Thoracic aorta (tissue), 2 donors: ENCODE data around the gene PTGR3. TPM values are rescaled to one million over a fixed set of nuclear protein-coding genes. Genes with fewer than 3 reads are reported as not detected.

Source experiments
- ATAC-seq: fragments of 150-250 bp; one replicate; pipeline ENCODE4 v1.8.0; 2017; ENCODE audit warnings: low read depth; ENCODE audit not compliant: insufficient number of reproducible peaks, low FRiP score
- DNase-seq: peaks from one replicate; pipeline ENCODE4 v3.0.0-alpha.2; 2020; ENCODE audit warnings: low spot score
- H3K27ac ChIP-seq, 2 donors: fragments of 200-600 bp; sonication (generic); 1 replicate in 1 of 2; 2 replicates in 1 of 2; pipeline ENCODE4 v1.5.1; 2016; ENCODE audit warnings: mild to moderate bottlenecking in 2 of 2, moderate library complexity in 2 of 2
- H3K27me3 ChIP-seq: fragments of 200-600 bp; sonication (generic); replicated peaks from 2 replicates; pipeline ENCODE4 v1.6.0; 2016; ENCODE audit warnings: mild to moderate bottlenecking; ENCODE audit not compliant: insufficient read depth
- H3K36me3 ChIP-seq: fragments of 200-600 bp; sonication (generic); one replicate; pipeline ENCODE4 v1.5.1; 2016
- H3K4me1 ChIP-seq, 2 donors: fragments of 200-600 bp; sonication (generic); 1 replicate in 1 of 2; 2 replicates in 1 of 2; pipeline versions ENCODE4 v1.5.1 to v1.6.0; 2016; ENCODE audit warnings: low read depth in 2 of 2, mild to moderate bottlenecking in 1 of 2; ENCODE audit not compliant: control insufficient read depth in 1 of 2
- H3K4me3 ChIP-seq: fragments of 200-600 bp; sonication (generic); 2 replicates; pipeline ENCODE4 v1.5.1; 2016; ENCODE audit warnings: mild to moderate bottlenecking
- H3K9me3 ChIP-seq: fragments of 200-600 bp; sonication (generic); 2 replicates; pipeline ENCODE4 v1.5.1; 2016
- total RNA-seq, 2 donors: library from RNA; depleted of rRNA; stranded (reverse); fragments of >200 nt; gene quantifications; one replicate each; pipeline versions ENCODE4 v1.1.0 to v1.2.3, GENCODE V29; 2016
- TF ChIP-seq, protein P1 (sequence below): fragments of 200-600 bp; sonication (generic); IDR thresholded peaks from one replicate; pipeline ENCODE4 v1.5.1; 2019; ENCODE audit warnings: antibody characterized with exemption

Gene PTGR3
- total RNA-seq, 2 donors from 2014 or later = 11.2 to 21.7 TPM

DNA sequence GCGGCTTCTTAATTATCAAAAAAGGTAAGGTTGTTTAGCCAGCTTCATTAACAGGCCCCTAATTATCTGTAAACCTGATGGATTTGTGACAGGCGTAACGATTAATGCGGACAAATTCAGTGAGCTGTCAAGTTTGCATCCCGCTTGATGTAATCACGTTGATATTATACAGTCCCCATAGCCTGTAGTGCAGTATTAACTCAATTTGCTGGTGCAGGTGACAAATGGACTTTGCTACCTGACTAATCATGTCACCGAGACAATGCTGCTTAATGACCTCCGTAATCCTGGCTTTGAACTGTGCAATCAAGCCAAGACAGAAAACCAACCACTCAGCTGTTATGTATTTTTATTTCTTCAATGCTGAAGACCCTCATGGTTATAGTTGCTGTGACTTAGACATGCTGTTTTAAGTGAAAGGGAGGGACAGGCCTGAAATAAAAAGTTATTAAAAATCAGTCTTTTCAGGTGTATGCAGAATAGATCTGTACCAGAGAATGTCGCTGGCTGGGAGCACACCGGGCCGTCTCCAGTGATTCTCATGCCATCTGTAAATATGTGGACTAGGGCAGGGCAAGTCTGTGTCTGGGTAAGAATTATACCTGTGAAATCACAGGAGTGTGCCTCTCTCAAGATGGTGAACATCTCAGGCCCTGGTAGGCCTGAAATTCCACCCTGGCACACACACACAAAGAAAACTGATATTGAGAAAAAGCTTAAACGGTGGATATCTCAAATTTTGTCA, 6.0 kb upstream of the PTGR3 start:
- Histone ChIP-seq H3K27ac (no peak overlapping the region), H3K9me3 (no peaks in the 10 kb centered on the region), H3K27me3 (no peaks in the 10 kb centered on the region), H3K4me1 (peaks cover 23 to 39% of the 10 kb centered on the region in 2 donors), H3K36me3 (no peaks in the 10 kb centered on the region), H3K4me3 (no peak overlapping the region)
- ATAC-seq (no peak), DNase-seq (no peak)
- TF ChIP-seq, protein P1, sequence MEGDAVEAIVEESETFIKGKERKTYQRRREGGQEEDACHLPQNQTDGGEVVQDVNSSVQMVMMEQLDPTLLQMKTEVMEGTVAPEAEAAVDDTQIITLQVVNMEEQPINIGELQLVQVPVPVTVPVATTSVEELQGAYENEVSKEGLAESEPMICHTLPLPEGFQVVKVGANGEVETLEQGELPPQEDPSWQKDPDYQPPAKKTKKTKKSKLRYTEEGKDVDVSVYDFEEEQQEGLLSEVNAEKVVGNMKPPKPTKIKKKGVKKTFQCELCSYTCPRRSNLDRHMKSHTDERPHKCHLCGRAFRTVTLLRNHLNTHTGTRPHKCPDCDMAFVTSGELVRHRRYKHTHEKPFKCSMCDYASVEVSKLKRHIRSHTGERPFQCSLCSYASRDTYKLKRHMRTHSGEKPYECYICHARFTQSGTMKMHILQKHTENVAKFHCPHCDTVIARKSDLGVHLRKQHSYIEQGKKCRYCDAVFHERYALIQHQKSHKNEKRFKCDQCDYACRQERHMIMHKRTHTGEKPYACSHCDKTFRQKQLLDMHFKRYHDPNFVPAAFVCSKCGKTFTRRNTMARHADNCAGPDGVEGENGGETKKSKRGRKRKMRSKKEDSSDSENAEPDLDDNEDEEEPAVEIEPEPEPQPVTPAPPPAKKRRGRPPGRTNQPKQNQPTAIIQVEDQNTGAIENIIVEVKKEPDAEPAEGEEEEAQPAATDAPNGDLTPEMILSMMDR = no peak

- Histone ChIP-seq H3K36me3 (no peaks in the 10 kb centered on the region), H3K4me1 (peaks cover 21 to 40% of the 10 kb centered on the region in 2 donors), H3K27ac (peak overlapping the region; percentile 13 to 45), H3K4me3 (peak overlapping the region; percentile 89), H3K27me3 (no peaks in the 10 kb centered on the region), H3K9me3 (no peaks in the 10 kb centered on the region)
- ATAC-seq (no peak), DNase-seq (no peak)
- TF ChIP-seq, protein P1 = no peak
Observed at GRCh38 chr18:75214332-75214690, 5.4 kb upstream of the PTGR3 start.

DNA sequence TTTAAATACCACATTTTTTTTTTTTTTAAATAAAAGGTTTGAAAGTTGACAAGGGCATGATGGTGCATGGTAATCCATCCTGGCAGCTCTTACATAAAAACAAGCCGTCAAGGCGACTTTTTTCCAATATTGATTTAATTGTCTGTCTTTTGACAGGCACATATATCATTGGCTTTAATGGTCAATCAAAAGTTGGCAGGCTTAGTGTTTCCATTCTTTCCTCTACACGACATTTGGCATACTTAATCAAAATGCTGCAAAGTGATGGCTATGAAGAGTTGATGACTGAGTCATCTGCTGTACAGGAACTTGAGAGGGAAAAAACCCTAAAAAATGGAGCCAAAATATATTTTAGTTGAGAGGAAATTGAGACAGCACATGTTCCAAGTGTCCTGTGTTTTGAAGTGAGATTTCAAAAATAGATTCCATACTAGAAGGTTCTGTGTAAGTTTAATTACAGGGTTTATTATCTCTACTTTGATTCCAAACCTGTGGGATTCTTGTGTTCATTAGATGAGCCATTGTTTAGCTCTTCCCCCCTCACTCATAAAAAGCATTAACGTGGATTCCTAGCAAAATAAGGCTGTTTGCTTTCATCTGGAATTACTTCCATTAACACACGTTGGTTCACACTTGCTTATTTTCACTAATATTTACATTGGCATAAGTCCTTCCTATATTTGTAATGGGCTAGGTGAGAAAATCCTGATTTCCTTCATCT, 4.8 kb upstream of the PTGR3 start:
- no peaks in the 10 kb centered on the region for H3K36me3 ChIP-seq
- ATAC-seq = peak; percentile 45
- peak overlapping the region; percentile 89 for H3K4me3 ChIP-seq
- TF ChIP-seq, protein P1 = no peak
- DNase-seq = no peak
- peak overlapping the region; percentile 16 to 45 for H3K27ac ChIP-seq
- H3K27me3 ChIP-seq = no peaks in the 10 kb centered on the region
- H3K4me1 ChIP-seq = peaks cover 21 to 40% of the 10 kb centered on the region in 2 donors
- H3K9me3 ChIP-seq = no peaks in the 10 kb centered on the region

DNA sequence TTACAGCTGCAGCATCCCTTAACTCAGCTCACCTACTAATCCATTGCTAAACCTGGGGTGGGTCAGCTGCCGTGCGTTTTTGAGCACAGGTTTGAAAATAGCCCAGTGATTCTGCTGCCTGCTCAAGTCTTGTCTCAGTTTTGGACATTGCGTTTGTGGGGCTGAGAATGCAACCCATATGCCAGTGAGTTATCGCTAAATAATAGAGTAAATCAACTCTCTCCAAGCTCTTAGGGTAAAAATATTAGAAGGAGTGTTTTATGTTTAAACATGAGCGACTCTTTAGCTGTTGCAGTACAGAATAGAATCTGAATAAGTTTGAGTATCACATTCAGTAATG, 3.8 kb upstream of the PTGR3 start:
- no peaks in the 10 kb centered on the region for H3K27me3 ChIP-seq
- no peak for ATAC-seq
- H3K4me1 ChIP-seq = peaks cover 21 to 42% of the 10 kb centered on the region in 2 donors
- H3K9me3 ChIP-seq = no peaks in the 10 kb centered on the region
- H3K27ac ChIP-seq = peak overlapping the region in 1 of 2 donors; percentile 45
- TF ChIP-seq, protein P1 = no peak
- no peak for DNase-seq
- no peaks in the 10 kb centered on the region for H3K36me3 ChIP-seq
- peak overlapping the region; percentile 89 for H3K4me3 ChIP-seq

DNA sequence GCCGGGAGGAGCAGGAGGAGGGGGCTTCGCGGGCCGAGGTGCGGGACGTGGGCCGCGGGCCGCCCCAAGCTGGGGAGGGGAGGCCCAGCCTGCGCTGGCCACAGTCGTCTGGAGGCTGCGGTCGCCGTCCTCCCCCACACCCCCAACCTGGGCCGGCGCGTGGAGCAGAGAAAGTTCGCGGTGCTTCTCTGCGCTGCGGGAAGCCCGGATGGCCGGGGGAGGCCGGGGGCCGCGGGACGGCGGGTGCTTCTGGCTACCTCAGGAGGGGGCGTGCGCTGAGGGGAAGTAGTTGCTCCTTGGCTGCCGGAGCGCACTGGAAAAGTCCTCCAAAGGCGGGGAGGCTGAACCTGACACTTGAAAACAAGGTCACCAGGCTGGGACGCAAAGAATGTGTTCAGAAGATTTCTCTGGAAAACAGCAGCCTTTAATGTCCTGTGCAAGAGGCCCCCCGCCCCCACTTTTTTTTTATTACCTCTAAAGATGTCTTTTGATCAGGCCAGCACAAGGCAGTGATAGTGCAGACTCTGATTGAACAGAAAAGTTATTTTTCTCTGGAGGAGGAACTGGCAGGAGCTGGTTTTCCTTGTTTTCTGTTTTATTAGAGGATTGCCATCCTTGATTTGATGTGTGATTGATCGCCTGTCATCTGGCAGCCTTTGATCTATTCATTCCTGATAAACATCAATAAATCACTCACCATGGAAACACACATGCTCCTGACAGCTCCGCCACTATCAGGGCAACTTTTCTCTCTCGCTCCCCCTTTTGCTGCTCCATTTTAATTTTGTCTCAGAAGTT, 3.2 kb upstream of the PTGR3 start:
- Histone ChIP-seq H3K9me3 (no peaks in the 10 kb centered on the region), H3K4me1 (peaks cover 26 to 48% of the 10 kb centered on the region in 2 donors), H3K27ac (peak overlapping the region; percentile 12 to 45), H3K4me3 (peak overlapping the region; percentile 89), H3K27me3 (no peaks in the 10 kb centered on the region), H3K36me3 (no peaks in the 10 kb centered on the region)
- TF ChIP-seq, protein P1 = no peak
- ATAC-seq = no peak
- DNase-seq = no peak
